GM18526 (cell line): ENCODE data around the gene PCCB.
A peak's percentile ranks its signal among the peaks of the same experiment; 100 is the strongest.

Experiments
- POLR2A ChIP-seq: IDR thresholded peaks from 3 replicates; pipeline ENCODE4 v1.6.1; 2011; ENCODE audit not compliant: insufficient read length; ENCODE audit errors: extremely low read depth

Gene PCCB

DNA sequence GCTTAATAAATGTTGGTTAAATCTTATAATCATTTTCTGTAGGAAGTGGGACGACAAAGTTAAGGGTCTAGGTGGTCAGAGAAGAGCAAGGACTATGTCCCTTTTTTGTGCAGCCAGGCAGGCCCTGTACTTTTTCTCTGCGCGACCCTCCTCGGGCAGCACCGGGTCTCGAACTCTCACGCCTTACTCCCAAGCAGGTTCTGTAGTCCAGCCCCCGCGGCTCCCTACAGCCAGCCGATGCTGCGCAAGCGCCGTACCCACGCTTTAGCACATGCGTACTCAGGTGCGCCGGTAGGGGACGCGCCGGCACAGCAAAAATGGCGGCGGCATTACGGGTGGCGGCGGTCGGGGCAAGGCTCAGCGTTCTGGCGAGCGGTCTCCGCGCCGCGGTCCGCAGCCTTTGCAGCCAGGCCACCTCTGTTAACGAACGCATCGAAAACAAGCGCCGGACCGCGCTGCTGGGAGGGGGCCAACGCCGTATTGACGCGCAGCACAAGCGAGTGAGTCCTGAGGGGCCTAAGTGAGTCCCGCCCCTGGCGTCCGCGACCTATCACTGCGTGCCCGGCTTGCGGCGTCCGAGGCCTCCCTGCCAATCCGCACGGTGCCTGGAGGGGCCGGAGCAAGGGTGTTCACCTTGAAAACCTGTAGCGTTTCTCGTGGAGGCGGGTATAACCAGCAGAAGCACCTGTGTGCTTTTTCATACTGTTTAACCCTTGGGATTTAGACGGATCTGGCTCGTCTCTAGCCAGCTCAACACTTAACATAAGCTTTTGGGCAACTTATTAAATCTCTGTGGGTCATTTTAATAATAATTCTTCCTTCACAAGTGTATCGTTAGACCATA, at the start of gene PCCB:
TSS of gene PCCB (plus strand) at position 282 of the 844 bp plus-strand sequence. CDS start at position 318, 36 bp downstream.
- peak; percentile 76 for TF ChIP-seq POLR2A

DNA sequence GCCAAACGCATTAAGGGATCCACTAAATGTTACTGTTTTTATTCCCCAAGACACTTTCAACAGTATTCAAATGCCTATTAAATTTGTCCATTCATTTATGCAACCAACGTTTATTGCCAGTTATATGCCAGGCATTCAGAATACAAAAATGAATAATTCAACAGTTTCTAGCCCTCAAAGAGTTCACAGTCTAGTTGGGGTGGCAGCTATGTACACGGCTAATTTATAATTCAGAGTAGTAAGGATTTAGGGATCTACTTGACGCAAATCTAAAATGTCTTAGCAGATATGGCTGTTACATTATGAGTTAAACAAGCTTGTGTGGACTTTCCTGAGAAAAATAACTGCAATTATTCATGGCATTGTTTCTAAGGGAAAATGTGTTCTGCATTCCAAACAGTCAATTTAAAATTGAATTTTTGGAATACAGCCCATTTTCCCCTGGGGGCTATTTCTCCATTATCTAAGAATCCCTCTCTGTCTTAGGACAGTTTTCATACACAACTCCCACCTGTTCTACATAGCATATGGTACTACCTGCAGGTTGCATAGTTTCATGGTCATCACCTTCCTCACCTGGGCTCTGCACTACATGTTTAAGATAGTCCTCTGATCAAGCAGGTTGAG, 42.5 kb upstream of the PCCB start:
- no peak for TF ChIP-seq POLR2A

DNA sequence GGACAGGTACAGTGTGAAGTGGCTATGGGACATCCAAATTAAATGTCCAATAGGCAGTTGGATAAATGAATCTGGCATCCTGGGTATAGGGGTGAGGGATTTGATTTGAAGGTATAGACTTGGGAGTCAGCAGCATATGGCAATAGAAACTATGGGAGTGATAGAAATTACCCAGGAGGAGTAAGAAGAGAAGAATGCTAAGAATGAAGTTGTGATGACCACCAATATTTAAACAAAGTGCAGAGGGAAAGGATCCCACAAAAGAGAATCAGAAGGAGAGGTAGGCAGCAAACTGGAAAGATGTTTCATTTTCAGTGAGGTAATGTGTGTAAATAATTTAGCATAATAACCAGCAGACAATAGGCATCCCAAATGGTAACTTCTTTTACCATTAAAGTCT, 40.2 kb upstream of the PCCB start:
- no peak for TF ChIP-seq POLR2A

DNA sequence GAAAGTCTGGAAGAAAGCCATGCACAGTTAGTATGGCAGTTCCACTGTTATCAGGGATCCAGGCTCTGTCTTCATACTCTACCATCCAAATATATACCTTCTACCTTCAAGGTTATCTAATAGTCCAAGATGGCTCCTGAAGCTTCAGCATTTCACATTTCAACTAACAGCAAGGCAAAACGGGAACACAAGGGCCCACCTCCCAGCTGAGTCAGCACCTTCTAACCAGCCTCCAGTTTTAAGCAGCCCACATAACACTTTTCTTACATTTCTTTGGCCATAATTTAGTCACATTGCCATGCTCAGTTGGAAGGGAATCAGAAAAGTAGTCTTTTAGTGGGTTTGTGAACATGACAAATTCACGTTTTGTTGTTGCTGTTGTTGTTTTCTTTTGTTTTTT, 38.6 kb upstream of the PCCB start:
- TF ChIP-seq POLR2A = no peak

DNA sequence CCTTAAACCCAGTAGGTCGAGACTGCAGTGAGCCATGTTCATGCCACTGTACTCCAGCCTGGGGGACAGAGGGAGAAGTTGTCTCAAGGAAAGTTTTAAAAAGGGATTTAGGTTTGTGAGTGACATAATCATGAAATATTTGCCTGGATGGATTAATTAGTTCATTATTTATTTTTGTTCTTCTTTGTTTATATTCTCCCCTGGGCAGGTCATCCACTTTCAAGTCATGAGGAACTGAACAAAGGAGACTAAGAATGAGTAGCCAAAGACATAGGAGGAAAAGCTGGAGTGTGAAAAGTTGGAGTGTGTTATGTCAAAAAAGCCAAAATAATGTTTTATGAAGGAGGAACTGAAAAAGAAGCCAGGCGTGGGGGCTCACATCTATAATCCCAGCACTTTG, 17.7 kb upstream of the PCCB start:
- no peak for TF ChIP-seq POLR2A

DNA sequence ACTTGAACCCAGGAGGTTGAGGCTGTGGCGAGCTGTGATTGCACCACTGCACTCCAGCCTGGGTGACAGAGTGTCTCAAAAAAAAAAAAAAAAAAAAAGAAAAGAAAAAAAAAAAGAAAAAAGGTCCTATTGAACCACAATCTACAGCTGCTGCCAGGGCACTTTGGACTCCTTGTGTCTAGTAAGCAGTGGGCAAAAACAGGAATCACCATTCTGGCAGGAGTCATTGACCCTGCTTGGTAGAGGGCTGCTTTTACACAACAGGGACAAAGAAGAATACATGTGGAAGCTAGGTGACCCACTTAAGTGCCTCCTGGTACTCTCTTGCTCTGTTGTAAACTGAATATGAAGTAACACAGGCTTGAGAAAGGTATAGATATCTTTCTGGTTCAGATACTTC, 14.6 kb upstream of the PCCB start:
- no peak for TF ChIP-seq POLR2A

DNA sequence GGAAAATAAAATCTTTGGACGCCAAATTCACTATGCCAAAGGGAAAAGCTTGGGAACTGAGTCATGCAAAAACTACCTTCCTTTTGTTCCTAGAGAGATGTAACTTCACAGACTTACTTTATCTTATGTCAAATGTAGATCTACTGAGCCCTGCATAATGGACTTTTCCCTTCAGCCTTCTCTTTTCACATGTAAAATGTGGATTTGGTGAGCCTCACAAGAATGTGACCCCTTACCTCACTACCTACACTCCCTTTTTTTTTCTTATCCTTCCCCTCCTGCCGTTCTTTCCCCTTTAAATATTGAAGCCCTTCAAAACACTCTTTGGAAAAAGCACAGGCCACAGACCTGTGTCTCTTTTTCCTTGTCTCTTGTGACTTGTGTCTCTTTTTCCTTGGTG, 14.0 kb upstream of the PCCB start:
- no peak for TF ChIP-seq POLR2A

DNA sequence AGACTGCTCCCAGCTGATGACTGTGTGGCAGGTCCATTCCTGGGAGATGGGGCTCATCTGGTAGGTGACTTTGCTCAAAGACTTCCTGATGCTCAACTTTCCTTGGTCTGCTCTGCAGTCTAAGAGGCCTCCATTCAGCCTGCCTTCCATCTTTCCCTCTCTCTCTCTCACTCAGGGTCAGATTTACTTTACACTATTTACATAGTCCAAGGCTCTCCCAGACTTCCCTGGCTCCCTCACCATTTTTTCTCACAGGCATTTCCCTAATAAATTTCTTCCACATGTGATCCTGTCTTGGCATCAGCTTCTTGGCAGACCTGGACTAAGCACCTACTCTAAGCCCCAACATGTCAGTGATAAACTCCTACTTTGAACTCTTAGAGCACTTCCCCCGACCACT, 13.0 kb upstream of the PCCB start:
- no peak for TF ChIP-seq POLR2A

DNA sequence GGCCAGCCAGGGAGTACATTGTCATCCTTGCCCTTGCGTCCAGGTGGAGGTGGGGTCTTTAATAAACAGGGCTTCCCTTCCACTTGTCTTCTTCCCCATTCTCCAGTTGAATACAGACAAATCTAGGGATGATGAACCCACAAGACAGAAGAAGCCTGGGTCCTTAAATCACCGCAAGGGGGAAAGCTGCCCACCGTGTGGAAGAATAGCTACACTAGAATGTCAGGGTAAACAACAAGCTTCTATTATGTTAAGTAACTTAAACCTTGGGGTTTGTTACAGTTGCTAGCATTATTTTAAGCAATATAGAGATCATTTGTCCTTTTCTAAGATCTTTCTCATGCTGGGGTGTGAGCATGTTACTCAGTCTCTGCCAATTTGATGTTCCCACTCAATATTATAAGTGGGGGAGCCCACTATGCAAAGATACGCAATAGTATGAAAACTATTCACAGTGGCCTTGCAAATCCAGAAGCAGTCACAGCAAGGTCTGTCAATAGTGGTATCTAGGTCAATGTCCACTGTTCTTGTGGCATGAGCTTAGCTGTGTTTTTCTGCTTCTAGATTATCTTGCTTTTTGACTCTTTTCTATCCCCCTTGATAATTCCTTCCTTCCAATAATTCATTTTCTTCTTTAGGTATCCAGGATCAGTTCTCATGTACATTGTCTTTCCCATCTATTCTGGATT, 12.0 kb upstream of the PCCB start:
- TF ChIP-seq POLR2A = no peak

DNA sequence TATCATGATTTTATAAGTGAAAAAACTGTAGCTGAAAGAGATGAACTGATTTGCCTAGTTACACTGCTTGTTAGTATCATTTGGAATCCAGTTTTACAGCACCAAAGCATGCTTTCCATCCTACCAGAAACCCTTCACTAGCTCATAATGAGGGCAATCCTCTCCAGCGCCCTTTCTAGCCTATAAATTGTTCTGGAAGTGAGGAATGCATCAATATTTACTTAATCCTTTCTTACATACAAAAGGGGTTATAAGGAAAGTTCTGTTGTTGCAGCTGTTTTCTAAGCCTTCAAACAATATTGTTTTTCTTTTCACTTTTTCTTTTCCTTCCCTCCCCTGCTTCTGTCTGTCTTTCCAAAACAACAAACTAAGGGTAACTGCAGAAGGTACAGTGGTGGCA, 11.0 kb upstream of the PCCB start:
- no peak for TF ChIP-seq POLR2A

DNA sequence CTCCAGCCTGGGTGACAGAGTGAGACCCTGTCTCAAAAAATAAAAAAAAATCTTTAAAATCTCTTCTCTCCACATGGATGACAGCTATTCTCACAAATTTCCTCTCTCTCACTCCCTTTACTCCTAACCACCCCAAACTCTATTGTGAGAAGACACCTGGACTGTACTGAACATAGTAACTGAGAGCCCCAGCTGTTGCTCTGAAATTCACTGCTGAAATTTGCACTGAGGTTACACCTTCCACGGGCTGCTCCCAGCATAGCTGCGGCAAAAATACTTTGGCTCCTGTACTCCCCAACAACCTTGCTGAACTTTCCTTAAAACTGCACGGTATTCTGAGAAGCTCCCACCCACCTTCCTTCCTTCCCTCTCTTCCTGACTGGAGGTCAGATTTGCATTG, 4.4 kb upstream of the PCCB start:
- TF ChIP-seq POLR2A = no peak

DNA sequence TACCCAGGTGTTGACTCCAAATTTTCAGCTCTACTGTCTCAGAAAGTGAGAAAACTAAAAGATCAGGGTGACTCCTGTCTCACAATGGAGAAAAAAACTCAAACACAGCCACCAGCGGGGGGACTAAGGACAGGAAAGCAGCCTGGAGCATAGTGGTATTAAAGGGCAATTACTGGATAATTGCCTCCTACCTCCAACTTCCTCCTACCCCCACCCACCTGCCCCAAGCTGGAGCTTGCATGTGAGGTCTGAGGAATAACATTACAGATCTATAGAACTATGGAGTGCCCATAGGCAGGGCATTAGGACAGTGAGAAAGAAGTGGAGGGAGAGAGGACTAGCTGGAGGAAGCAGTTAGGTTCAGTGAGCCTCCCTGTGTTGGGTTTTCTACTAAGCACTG, 2.7 kb upstream of the PCCB start:
- TF ChIP-seq POLR2A = no peak

DNA sequence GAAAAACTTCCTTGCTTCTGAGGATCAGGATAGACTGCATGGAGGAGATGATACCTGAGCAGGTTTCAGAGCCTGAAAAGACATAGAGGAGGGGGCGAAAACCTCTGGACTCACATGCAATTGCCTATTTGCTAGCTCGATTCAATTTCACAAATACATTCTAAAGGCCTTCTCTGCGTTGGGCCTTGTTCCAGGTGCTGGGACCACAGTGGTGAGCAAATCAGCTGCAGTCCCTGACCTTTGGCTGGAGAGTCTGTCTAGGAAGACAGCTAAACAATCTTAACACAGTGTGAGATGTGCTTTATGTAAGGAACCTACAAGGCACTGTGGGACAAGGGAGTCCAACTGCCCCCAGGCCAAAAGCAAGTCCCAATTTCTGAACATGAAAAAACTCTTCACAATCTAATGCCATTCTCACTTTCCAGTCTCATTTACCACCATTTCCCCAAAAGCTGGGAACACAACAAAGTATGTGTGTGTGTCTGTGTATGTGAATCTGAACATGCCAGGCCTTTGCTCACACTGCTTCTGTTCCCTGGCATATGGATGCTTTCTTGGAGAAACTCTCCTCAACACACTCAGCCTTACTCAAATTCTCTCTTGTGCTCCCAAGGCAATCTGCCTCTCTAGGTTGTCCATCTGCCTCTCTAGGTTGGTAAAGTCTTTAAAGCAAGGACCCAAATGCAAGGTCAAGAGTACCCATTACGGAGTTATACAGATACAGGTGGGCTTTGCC, 2.1 kb upstream of the PCCB start:
- no peak for TF ChIP-seq POLR2A

DNA sequence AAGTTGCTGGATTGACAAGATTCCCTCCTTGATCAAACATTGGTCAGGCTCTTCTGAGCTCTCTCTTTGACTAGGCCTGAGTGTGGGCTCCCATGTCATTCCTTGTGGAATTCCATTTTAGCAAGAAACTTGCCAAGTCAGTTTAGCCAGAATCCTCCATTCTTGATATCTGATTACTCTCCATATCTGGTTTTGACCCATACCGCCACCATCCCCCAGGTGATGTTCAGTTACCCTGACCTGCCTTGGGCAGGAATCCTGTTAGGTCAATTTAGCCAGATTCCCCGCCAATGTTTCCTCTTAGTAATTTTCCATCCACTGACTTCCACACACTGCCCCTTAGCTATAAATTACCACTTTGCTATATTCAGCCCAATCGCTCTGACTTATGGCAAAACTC, 1.0 kb upstream of the PCCB start:
- no peak for TF ChIP-seq POLR2A

DNA sequence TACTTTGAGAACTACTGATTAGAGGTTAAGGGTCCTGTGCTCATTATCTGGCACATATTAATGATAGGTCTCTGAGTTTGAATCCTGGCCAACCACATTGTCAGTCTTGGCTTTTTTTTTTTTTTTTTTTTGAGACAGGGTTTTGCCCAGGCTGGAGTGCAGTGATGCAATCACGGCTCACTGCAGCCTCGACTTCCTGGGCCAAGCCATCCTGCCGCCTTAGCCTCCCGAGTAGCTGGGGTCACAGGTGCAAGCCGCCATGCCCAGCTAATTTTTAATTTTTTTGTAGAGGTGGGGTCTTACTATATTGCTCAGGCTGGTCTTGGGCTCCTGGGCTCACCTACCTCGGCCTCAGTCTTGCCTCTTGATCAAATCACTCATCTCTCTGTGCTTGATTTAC, 547 bp upstream of the PCCB start:
- TF ChIP-seq POLR2A = no peak
